Subcutaneous adipose tissue (tissue), 4 donors: ENCODE data around the gene AGPAT3. TPM values are rescaled to one million over a fixed set of nuclear protein-coding genes. Genes with fewer than 3 reads are reported as not detected.

Experiments
- CTCF ChIP-seq: fragments of 450-650 bp; IDR thresholded peaks from one replicate; pipeline ENCODE4 v1.5.1; 2016; ENCODE audit warnings: low read depth, mild to moderate bottlenecking, control low read depth, antibody characterized with exemption, moderate library complexity
- total RNA-seq, 4 donors: library from RNA; depleted of rRNA; stranded (reverse); fragments of >200 nt; gene quantifications; one replicate each; pipeline ENCODE4 v1.1.0, GENCODE V29; 2016

The AGPAT3 gene
- total RNA-seq, 4 donors from 2014 or later = 29.7 to 66.5 (median 33.8) TPM

DNA sequence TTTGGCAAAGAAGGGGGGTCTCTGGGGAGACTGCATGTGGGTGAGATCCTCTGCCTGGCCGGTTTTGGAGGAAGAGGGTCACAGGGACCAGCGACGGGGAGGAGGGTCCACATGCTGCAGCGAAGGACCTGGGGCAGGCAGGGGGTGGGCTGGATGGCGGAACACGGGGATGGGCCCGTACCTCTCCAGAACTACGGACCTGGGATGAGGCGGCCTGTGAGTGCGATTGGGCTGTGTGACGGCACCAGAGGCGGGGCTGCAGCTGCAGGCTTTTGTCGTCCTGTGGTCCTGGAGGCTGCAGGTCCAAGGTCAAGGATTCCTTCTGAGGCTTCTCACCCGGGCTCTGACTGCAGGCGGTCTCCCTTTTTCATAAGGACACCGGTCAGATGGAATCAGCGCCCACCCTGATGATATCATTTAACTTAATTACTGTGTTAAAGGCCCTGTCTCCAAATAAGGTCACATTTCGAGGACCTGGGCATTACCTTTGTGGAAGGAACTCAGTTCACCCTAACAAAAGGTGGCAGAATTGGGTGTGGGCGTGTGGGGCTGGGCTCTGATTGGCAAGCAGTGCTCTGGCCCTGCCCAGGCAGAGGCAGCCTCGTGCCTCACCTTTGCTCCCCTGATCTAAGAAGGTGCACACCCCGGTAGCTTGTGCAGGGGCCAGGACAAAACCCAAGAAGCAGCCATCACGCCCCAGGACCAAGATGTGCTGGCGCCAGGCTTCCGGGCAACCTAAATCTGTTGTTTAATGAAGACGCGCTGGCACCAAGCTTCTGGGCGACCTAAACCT is 87.1 kb downstream of the AGPAT3 start:
- TF ChIP-seq CTCF = no peak

- no peak for TF ChIP-seq CTCF
Observed at GRCh38 chr21:43953021-43953420, 88.0 kb downstream of the AGPAT3 start.

GRCh38 chr21:43954042-43954441 is 89.0 kb downstream of the AGPAT3 start:
- no peak for TF ChIP-seq CTCF

- TF ChIP-seq CTCF = no peak
Observed at GRCh38 chr21:43954896-43955295, 89.9 kb downstream of the AGPAT3 start.

DNA sequence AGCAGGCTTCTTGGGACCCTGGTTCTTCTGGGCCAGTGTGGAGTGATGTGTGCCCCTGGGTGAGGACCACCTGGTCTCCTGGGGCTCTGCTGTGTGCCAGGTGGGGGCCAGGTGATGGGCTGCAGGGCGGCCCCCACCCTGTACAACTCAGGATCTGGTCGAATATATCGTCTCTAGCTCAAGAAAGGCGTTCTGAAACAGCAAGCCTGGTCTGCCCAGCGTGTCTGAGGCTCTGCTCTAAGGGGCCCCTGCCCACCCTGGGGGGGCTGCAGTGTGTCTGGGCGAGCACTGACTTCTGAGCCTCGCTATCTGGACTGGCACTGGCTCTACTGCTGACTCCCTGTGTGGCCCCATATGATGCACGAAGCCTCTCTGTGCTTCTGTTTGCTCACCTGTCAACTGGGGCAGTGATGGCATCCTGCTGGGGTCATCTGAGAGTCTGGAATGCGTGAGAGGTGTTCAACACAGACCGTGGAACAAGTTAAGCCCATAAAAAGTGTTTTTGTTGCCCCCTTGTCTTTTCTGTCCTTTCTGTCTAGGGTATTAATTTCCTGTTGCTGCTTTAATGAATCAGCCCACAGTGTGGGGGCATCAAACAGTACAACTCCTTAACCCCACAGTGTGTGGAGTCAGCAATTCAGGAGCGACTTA is 91.1 kb downstream of the AGPAT3 start:
- no peak for TF ChIP-seq CTCF

DNA sequence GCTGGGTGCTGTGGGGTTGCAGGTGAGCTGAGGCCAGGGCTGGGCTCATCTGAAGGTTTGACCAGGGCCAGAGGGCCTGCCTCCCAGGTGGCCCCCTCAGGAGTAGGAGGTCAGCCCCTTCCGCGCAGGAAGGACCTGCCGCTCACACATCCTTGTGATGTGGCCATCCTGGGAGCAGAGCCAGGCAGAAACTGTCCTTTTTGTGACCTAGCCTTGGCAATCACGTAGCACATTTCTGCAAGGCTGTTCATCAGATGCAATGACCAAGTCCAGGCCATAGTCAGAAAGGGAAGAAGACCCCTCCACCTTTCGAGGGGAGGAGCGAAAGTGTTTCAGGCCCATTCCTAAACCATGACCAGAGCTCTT is 91.6 kb downstream of the AGPAT3 start:
- TF ChIP-seq CTCF = no peak

GRCh38 chr21:43957128-43957571 is 92.1 kb downstream of the AGPAT3 start:
- no peak for TF ChIP-seq CTCF
